Skeletal muscle satellite cell (primary cell): ENCODE results near the gene VWA3A.
"Not testable (repeated sequence)": the region's sequence is repeated elsewhere in the genome, so short reads cannot be mapped to it uniquely, and the experiment has no call there.

Source experiments
- H3K27me3 ChIP-seq: 2 replicates; pipeline ENCODE4 v1.7.0; 2013; ENCODE audit warnings: low read length; ENCODE audit not compliant: control insufficient read depth, insufficient read depth
- H3K36me3 ChIP-seq: 2 replicates; pipeline ENCODE4 v1.7.0; 2013; ENCODE audit warnings: mild to moderate bottlenecking, control low read depth, low read length; ENCODE audit not compliant: insufficient read depth
- H3K4me1 ChIP-seq: 2 replicates; pipeline ENCODE4 v1.7.0; 2013; ENCODE audit warnings: low read length; ENCODE audit not compliant: control insufficient read depth, insufficient read depth
- H3K4me2 ChIP-seq: 2 replicates; pipeline ENCODE4 v1.7.0; 2013; ENCODE audit warnings: mild to moderate bottlenecking, low read length
- H3K4me3 ChIP-seq: 2 replicates; pipeline ENCODE4 v1.7.0; 2013; ENCODE audit warnings: low read length
- H3K9ac ChIP-seq: 2 replicates; pipeline ENCODE4 v1.7.0; 2013; ENCODE audit warnings: mild to moderate bottlenecking, low read depth, low read length, moderate library complexity
- H3K9me3 ChIP-seq: replicated peaks from 2 replicates; pipeline ENCODE4 v1.7.0; 2013; ENCODE audit warnings: mild to moderate bottlenecking, control low read depth, low read length

The VWA3A gene

GRCh38 chr16:22190081-22190775 is 97.9 kb downstream of the VWA3A start:
- H3K9me3 ChIP-seq = no peaks in the 10 kb centered on the region
- peaks cover 34% of the 10 kb centered on the region for H3K4me1 ChIP-seq
- H3K4me2 ChIP-seq = peak overlapping the region; percentile 95
- no peaks in the 10 kb centered on the region for H3K36me3 ChIP-seq
- peak overlapping the region; percentile 77 for H3K4me3 ChIP-seq
- peak overlapping the region; percentile 47 for H3K9ac ChIP-seq
- no peaks in the 10 kb centered on the region for H3K27me3 ChIP-seq

GRCh38 chr16:22190776-22191531 is 98.6 kb downstream of the VWA3A start:
- H3K36me3 ChIP-seq = no peaks in the 10 kb centered on the region
- peak overlapping the region; percentile 78 for H3K4me2 ChIP-seq
- H3K9me3 ChIP-seq = no peaks in the 10 kb centered on the region
- H3K4me1 ChIP-seq = peaks cover 34% of the 10 kb centered on the region
- peak overlapping the region; percentile 82 for H3K9ac ChIP-seq
- H3K27me3 ChIP-seq = no peaks in the 10 kb centered on the region
- peak overlapping the region; percentile 69 for H3K4me3 ChIP-seq

- Histone ChIP-seq H3K9me3 (no peaks in the 10 kb centered on the region), H3K36me3 (no peaks in the 10 kb centered on the region), H3K9ac (peak overlapping the region; percentile 82), H3K27me3 (no peaks in the 10 kb centered on the region), H3K4me1 (peaks cover 34% of the 10 kb centered on the region), H3K4me2 (peak overlapping the region; percentile 78), H3K4me3 (peak overlapping the region; percentile 69)
Measured at GRCh38 chr16:22191532-22192260, 99.4 kb downstream of the VWA3A start.

- H3K4me2 ChIP-seq = peak overlapping the region; percentile 78
- H3K27me3 ChIP-seq = no peaks in the 10 kb centered on the region
- H3K4me3 ChIP-seq = peak overlapping the region; percentile 69
- H3K4me1 ChIP-seq = peaks cover 34% of the 10 kb centered on the region
- no peaks in the 10 kb centered on the region for H3K36me3 ChIP-seq
- H3K9me3 ChIP-seq = no peaks in the 10 kb centered on the region
- H3K9ac ChIP-seq = peak overlapping the region; percentile 82
Measured at GRCh38 chr16:22192261-22193062, 100.1 kb downstream of the VWA3A start.

GRCh38 chr16:22193063-22193411 is 100.7 kb downstream of the VWA3A start:
- no peaks in the 10 kb centered on the region for H3K27me3 ChIP-seq
- H3K4me1 ChIP-seq = peaks cover 34% of the 10 kb centered on the region
- H3K9ac ChIP-seq = no peak overlapping the region
- H3K4me3 ChIP-seq = no peak overlapping the region
- peak overlapping the region; percentile 78 for H3K4me2 ChIP-seq
- no peaks in the 10 kb centered on the region for H3K36me3 ChIP-seq
- no peaks in the 10 kb centered on the region for H3K9me3 ChIP-seq

GRCh38 chr16:22194707-22195444 is 102.5 kb downstream of the VWA3A start:
- Histone ChIP-seq H3K36me3 (no peaks in the 10 kb centered on the region), H3K9ac (no peak overlapping the region), H3K4me3 (no peak overlapping the region), H3K4me1 (peaks cover 35% of the 10 kb centered on the region), H3K9me3 (no peaks in the 10 kb centered on the region), H3K27me3 (no peaks in the 10 kb centered on the region), H3K4me2 (no peak overlapping the region)

DNA sequence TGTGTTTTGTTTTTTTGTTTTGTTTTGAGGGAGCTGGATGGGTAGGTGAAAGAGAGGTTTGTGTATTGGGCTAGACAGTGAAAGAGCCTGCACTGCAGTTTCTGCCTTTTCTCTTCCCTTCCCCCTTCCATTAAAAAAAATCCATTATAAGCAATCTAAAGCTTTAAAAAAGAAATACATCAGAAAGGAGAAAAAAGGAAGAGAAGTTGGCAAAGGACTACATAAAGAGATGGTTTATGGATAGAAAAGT is 103.0 kb downstream of the VWA3A start:
- Histone ChIP-seq H3K4me3 (no peak overlapping the region), H3K4me1 (peaks cover 37% of the 10 kb centered on the region)

GRCh38 chr16:22195695-22196558 is 103.6 kb downstream of the VWA3A start:
- Histone ChIP-seq H3K4me1 (peaks cover 38% of the 10 kb centered on the region), H3K36me3 (no peaks in the 10 kb centered on the region), H3K9ac (peak overlapping the region; percentile 74), H3K4me3 (peak overlapping the region; percentile 69), H3K27me3 (no peaks in the 10 kb centered on the region), H3K4me2 (peak overlapping the region; percentile 85), H3K9me3 (no peaks in the 10 kb centered on the region)

More for the DNA sequence above, 103.0 kb downstream of the VWA3A start:
- H3K36me3 ChIP-seq = no peaks in the 10 kb centered on the region
- no peak overlapping the region for H3K9ac ChIP-seq
- H3K4me2 ChIP-seq = no peak overlapping the region
- no peaks in the 10 kb centered on the region for H3K9me3 ChIP-seq
- H3K27me3 ChIP-seq = no peaks in the 10 kb centered on the region

DNA sequence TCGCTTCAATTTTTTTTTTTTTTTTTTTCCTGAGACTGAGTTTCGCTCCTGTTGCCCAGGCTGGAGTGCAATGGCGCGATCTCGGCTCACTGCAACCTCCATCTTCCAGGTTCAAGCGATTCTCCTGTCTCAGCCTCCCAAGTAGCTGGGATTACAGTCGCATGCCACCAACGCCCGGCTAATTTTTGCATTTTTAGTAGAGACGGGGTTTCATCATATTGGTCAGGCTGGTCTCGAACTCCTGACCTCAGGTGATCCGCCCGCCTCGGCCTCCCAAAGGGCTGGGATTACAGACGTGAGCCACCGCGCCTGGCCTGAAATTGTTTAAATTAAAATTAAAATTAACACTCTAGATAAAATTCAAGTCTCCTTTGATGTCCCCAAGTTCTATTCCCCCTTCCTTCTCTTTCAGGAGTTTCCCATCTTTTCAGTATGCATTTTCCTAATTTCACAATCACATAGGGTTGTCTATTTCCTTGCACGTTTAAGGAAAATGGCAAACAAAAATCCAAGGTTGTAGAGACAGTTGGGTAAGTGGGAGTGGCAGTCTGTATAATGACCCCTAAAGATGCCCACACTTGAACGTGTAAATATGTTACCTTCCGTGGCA is 104.3 kb downstream of the VWA3A start:
- not testable (repeated sequence) for H3K4me2 ChIP-seq, H3K4me3 ChIP-seq, H3K9me3 ChIP-seq, H3K27me3 ChIP-seq, H3K36me3 ChIP-seq, H3K9ac ChIP-seq
- peaks cover 34% of the 10 kb centered on the region for H3K4me1 ChIP-seq
